K562 (cell line): ENCODE results near the gene FAM3C.

ENCODE experiments used
- SP1 ChIP-seq: sonication (generic); formaldehyde crosslinking; IDR thresholded peaks from 2 replicates; pipeline ENCODE4 v1.8.1; 2022; ENCODE audit warnings: mild to moderate bottlenecking, missing genetic modification reagents
- TF ChIP-seq, protein P1 (sequence below): fragments of 250-450 bp; sonication (Bioruptor Pico); IDR thresholded peaks from 2 replicates; pipeline ENCODE4 v1.4.0; 2020; ENCODE audit warnings: mild to moderate bottlenecking, moderate library complexity

DNA sequence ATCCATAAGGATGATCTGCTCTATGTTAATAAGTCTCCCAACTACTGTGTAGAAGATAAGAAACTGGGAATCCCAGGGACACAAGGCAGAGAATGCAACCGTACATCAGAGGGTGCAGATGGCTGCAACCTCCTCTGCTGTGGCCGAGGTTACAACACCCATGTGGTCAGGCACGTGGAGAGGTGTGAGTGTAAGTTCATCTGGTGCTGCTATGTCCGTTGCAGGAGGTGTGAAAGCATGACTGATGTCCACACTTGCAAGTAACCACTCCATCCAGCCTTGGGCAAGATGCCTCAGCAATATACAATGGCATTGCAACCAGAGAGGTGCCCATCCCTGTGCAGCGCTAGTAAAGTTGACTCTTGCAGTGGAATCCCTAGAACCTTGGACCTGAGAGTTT is 57.0 kb downstream of the FAM3C start:
- no peak for TF ChIP-seq SP1 (CRISPR knock-in tag)
- TF ChIP-seq, protein P1, sequence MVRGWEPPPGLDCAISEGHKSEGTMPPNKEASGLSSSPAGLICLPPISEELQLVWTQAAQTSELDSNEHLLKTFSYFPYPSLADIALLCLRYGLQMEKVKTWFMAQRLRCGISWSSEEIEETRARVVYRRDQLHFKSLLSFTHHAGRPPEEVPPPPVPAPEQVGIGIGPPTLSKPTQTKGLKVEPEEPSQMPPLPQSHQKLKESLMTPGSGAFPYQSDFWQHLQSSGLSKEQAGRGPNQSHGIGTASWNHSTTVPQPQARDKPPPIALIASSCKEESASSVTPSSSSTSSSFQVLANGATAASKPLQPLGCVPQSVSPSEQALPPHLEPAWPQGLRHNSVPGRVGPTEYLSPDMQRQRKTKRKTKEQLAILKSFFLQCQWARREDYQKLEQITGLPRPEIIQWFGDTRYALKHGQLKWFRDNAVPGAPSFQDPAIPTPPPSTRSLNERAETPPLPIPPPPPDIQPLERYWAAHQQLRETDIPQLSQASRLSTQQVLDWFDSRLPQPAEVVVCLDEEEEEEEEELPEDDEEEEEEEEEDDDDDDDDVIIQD (CRISPR knock-in tag): no peak
